ENCODE measurements around the gene HLA-C. TPM values are rescaled to one million over a fixed set of nuclear protein-coding genes. Genes with fewer than 3 reads are reported as not detected.

Gene HLA-C
- total RNA-seq: 157 and 188 TPM in 2 replicates

GRCh38 chr6:31271641-31272357, at the start of gene HLA-C:
Gene HLA-C, minus strand, starts transcription at chr6:31272092. Its CDS starts 21 bp downstream, at chr6:31272071.

Small RNA genes lying within 50 kb of the gene (small RNA-seq; reads per million reads assigned to genes)
- gene AL662844.1: not detected

Other genes with a start within 250 kb of the HLA-C start
- gene C6orf15, start 159.5 kb downstream of the HLA-C start, total RNA-seq: 1.2 and 1.3 TPM in 2 replicates
- gene PSORS1C1, start 157.3 kb downstream of the HLA-C start, total RNA-seq: 4.6 and 41.2 TPM in 2 replicates
- 54.4 and 69.1 TPM in 2 replicates for gene CDSN, start 151.6 kb downstream of the HLA-C start, total RNA-seq
- not detected in 2 replicates for gene PSORS1C2, start 133.0 kb downstream of the HLA-C start, total RNA-seq
- gene CCHCR1, start 114.3 kb downstream of the HLA-C start, total RNA-seq: 14.4 and 21.2 TPM in 2 replicates
- gene TCF19, start 113.5 kb downstream of the HLA-C start, total RNA-seq: 14.5 and 16.9 TPM in 2 replicates
- not detected in 2 replicates for gene POU5F1, start 101.4 kb downstream of the HLA-C start, total RNA-seq
- 5.9 and 11.6 TPM in 2 replicates for gene HLA-B, start 85.1 kb upstream of the HLA-C start, total RNA-seq
- 28.3 and 31.0 TPM in 2 replicates for gene MICA, start 131.5 kb upstream of the HLA-C start, total RNA-seq
- 1.1 TPM in 1 of 2 replicates, not detected in the other for gene MICB, start 226.1 kb upstream of the HLA-C start, total RNA-seq